HepG2 (cell line): ENCODE measurements around the gene AGRN. TPM values are rescaled to one million over a fixed set of nuclear protein-coding genes. Genes with fewer than 3 reads are reported as not detected.

Source experiments
- ATAC-seq: fragments of 200-7000 bp; cut with Tn5 transposase; 3 replicates; pipeline ENCODE4 v1.9.1; 2020; ENCODE audit warnings: mild to moderate bottlenecking, moderate library complexity
- BruUV-seq: library from RNA; stranded (reverse); fragments of 400-500 nt; replicated peaks from 2 replicates; lab custom pipeline; 2021; lab: Mats Ljungman, UMichigan
- CTCF ChIA-PET: fragments of 300-600 bp; formaldehyde crosslinking; extraction: SDS; loops from one replicate; lab custom pipeline; 2021; ENCODE audit warnings: low total read pairs, inconsistent platforms, low intra/inter-chr PET ratio; lab: Yijun Ruan, JAX
- POLR2A ChIA-PET: fragments of 350-600 bp; sonication (Branson Sonifier 250); formaldehyde crosslinking; loops from one replicate; lab custom pipeline; 2020; ENCODE audit warnings: antibody characterized with exemption, inconsistent platforms; lab: Yijun Ruan, JAX
- DNase-seq: peaks from one replicate; pipeline ENCODE4 v3.0.0-alpha.2; 2015; ENCODE audit warnings: low spot score
- FAIRE-seq: peaks from 3 replicates; lab custom pipeline; 2011; peaks lifted over from hg19 to GRCh38; lab: Jason Lieb, UNC
- H2AFZ ChIP-seq: one replicate; pipeline ENCODE4 v1.6.1; 2011; ENCODE audit warnings: low read length, inconsistent platforms
- H3K27ac ChIP-seq: fragments of 300-600 bp; 3 replicates; pipeline ENCODE4 v1.8.0; 2011; ENCODE audit warnings: mixed run types, mild to moderate bottlenecking, mixed read lengths, low read length, inconsistent platforms; ENCODE audit not compliant: insufficient read depth; ENCODE audit errors: extremely low read length
- H3K27me3 ChIP-seq, 2 experiments: fragments of 200-600 bp in 1 of 2; 2 replicates in 1 of 2; 3 replicates in 1 of 2; pipeline versions ENCODE4 v1.6.0 to v1.8.0; 2011; ENCODE audit warnings: low read length in 2 of 2, mild to moderate bottlenecking in 2 of 2, moderate library complexity in 2 of 2, inconsistent platforms in 1 of 2; ENCODE audit not compliant: insufficient read depth in 2 of 2, control insufficient read depth in 1 of 2
- H3K36me3 ChIP-seq, 2 experiments: fragments of 200-600 bp in 1 of 2; replicated peaks in 1 of 2; 2 replicates in 1 of 2; 3 replicates in 1 of 2; pipeline versions ENCODE4 v1.5.1 to v1.8.0; 2011; ENCODE audit warnings: low read length in 2 of 2, inconsistent platforms in 1 of 2; ENCODE audit not compliant: insufficient read depth in 2 of 2, control insufficient read depth in 1 of 2
- H3K4me1 ChIP-seq: 2 replicates; pipeline ENCODE4 v1.5.1; 2012; ENCODE audit warnings: low read length, inconsistent platforms; ENCODE audit not compliant: insufficient read depth
- H3K4me2 ChIP-seq: 2 replicates; pipeline ENCODE4 v1.6.0; 2011; ENCODE audit warnings: low read depth, low read length, inconsistent platforms
- H3K4me3 ChIP-seq, 3 experiments: fragments of 200-600 bp in 1 of 3; sonication (generic), shearing (Covaris generic) in 1 of 3; replicated peaks in 1 of 3; 2 replicates each; pipeline ENCODE4 v1.5.1; 2011 to 2016; ENCODE audit warnings: low read length in 3 of 3, inconsistent platforms in 2 of 3, low read depth in 2 of 3, mild to moderate bottlenecking in 2 of 3, control low read depth in 1 of 3, mixed read lengths in 1 of 3; ENCODE audit not compliant: insufficient read depth in 1 of 3
- H3K79me2 ChIP-seq: one replicate; pipeline ENCODE4 v1.6.1; 2011; ENCODE audit warnings: low read length, inconsistent platforms; ENCODE audit not compliant: insufficient read depth
- H3K9ac ChIP-seq: 2 replicates; pipeline ENCODE4 v1.6.0; 2011; ENCODE audit warnings: mild to moderate bottlenecking, low read depth, low read length, inconsistent platforms; ENCODE audit not compliant: insufficient read depth
- H3K9me3 ChIP-seq: 2 replicates; pipeline ENCODE4 v1.5.1; 2012; ENCODE audit warnings: mild to moderate bottlenecking, low read length
- H4K20me1 ChIP-seq: 2 replicates; pipeline ENCODE4 v1.6.0; 2011; ENCODE audit warnings: inconsistent platforms, mild to moderate bottlenecking, low read length, moderate library complexity; ENCODE audit not compliant: insufficient read depth
- AHDC1 ChIP-seq: sonication (generic); formaldehyde crosslinking; IDR thresholded peaks from 2 replicates; pipeline ENCODE4 v1.5.1; 2020; ENCODE audit warnings: mild to moderate bottlenecking, missing genetic modification reagents, borderline replicate concordance
- EEA1 ChIP-seq: sonication (generic); formaldehyde crosslinking; IDR thresholded peaks from 2 replicates; pipeline ENCODE4 v1.5.1; 2020; ENCODE audit warnings: mild to moderate bottlenecking, missing genetic modification reagents, borderline replicate concordance
- FUBP1 ChIP-seq: sonication (generic); formaldehyde crosslinking; IDR thresholded peaks from 2 replicates; pipeline ENCODE4 v1.5.1; 2020; ENCODE audit warnings: missing genetic modification reagents, mild to moderate bottlenecking, borderline replicate concordance
- GMEB1 ChIP-seq: sonication (generic); formaldehyde crosslinking; IDR thresholded peaks from 2 replicates; pipeline ENCODE4 v1.5.1; 2020; ENCODE audit warnings: missing genetic modification reagents, mild to moderate bottlenecking, borderline replicate concordance
- HOXD1 ChIP-seq: sonication (generic); formaldehyde crosslinking; IDR thresholded peaks from 2 replicates; pipeline ENCODE4 v1.5.0; 2020; ENCODE audit warnings: missing genetic modification reagents
- PHF5A ChIP-seq: IDR thresholded peaks from one replicate; pipeline ENCODE4 v1.6.1; 2018; ENCODE audit warnings: low read depth, missing genetic modification reagents; ENCODE audit not compliant: unreplicated experiment
- TEAD3 ChIP-seq: optimal IDR thresholded peaks from 2 replicates; pipeline ENCODE3; 2016; ENCODE audit warnings: borderline replicate concordance
- THAP9 ChIP-seq: sonication (generic); formaldehyde crosslinking; IDR thresholded peaks from 2 replicates; pipeline ENCODE4; 2020; ENCODE audit warnings: missing genetic modification reagents, mild to moderate bottlenecking, borderline replicate concordance
- ZBTB7B ChIP-seq: sonication (generic); formaldehyde crosslinking; IDR thresholded peaks from 2 replicates; pipeline ENCODE4 v1.4.0; 2020; ENCODE audit warnings: missing genetic modification reagents
- ZNF615 ChIP-seq: sonication (generic); formaldehyde crosslinking; IDR thresholded peaks from 2 replicates; pipeline ENCODE4 v1.5.0; 2020; ENCODE audit warnings: mild to moderate bottlenecking, missing genetic modification reagents, borderline replicate concordance
- WGBS: methylation state at CpG from one replicate; pipeline ENCODE4 v1.1.6; 2017; ENCODE audit warnings: low lambda C conversion rate; 5-methylcytosine and 5-hydroxymethylcytosine counted together
- in situ Hi-C: cut with HindIII; loops from 2 replicates; pipeline ENCODE4 v1.10.0; 2017; ENCODE audit warnings: low pct_unique_long_range_greater_than_20kb; ENCODE audit not compliant: extremely low pct_ligation_motif_present
- intact Hi-C: fragments of 100-400 bp; cut with micrococcal nuclease; formaldehyde crosslinking; loops from one replicate; pipeline ENCODE4 v1.10.0; 2022; ENCODE audit not compliant: unreplicated experiment
- polyA plus RNA-seq, 8 experiments: library from polyadenylated mRNA; depleted of rRNA in 3 of 8; stranded (reverse) in 7 of 8; unstranded in 1 of 8; fragments of >200 nt; fragmentation: Illumina TruSeq in 4 of 8; extraction: Trizol in 4 of 8; gene quantifications; 2 replicates each; pipeline versions ENCODE4 v1.2.1 to v1.2.3, GENCODE V29; 2011 to 2016; ENCODE audit warnings: low read depth in 4 of 8, missing spikeins in 1 of 8, mixed read lengths in 1 of 8; ENCODE audit not compliant: insufficient read depth in 1 of 8
- total RNA-seq, 5 experiments: library from RNA; depleted of rRNA; stranded (reverse); fragments of >200 nt; fragmentation: Illumina TruSeq; extraction: Trizol; gene quantifications; 2 replicates each; pipeline ENCODE4 v1.2.3, GENCODE V29; 2016; ENCODE audit warnings: low read depth in 1 of 5

Gene AGRN
- total and polyA plus RNA-seq, 2 of the 13 experiments (the other 11 are each of a cell fraction or from before 2014, with no cell fraction given): 29.8 to 65.2 TPM

GRCh38 chr1:1092894-1093609 lies 73.1 kb downstream of the AGRN start (continued):
- no peak for TF ChIP-seq AHDC1
- no peak for TF ChIP-seq FUBP1

GRCh38 chr1:1093610-1093943 lies 73.7 kb downstream of the AGRN start:
- Histone ChIP-seq H3K9ac (no peak overlapping the region), H3K36me3 (no peaks in the 10 kb centered on the region), H3K4me3 (no peak overlapping the region), H3K27ac (no peak overlapping the region), H3K9me3 (no peaks in the 10 kb centered on the region)
- intact Hi-C loops: no loop called here
- POLR2A ChIA-PET: no interaction called here
- BruUV-seq: no TSS peak
- ATAC-seq (no peak), FAIRE-seq (no peak)
- TF ChIP-seq TEAD3 (CRISPR knock-in tag): no peak
- TF ChIP-seq ZBTB7B (CRISPR knock-in tag): no peak
- no peak for TF ChIP-seq EEA1 (CRISPR knock-in tag)
- no peak for TF ChIP-seq ZNF615 (CRISPR knock-in tag)
- no peak for TF ChIP-seq GMEB1
- no peak for TF ChIP-seq THAP9 (CRISPR knock-in tag)
- TF ChIP-seq PHF5A: no peak
- TF ChIP-seq HOXD1 (CRISPR knock-in tag): no peak
- TF ChIP-seq, all 625 proteins: peak for 0
- DNase-seq: no peak
- Histone ChIP-seq H3K27me3 (no peaks in the 10 kb centered on the region; a peak in 1 of 5 replicates), H3K4me2 (no peak overlapping the region), H3K79me2 (no peaks in the 10 kb centered on the region), H4K20me1 (no peaks in the 10 kb centered on the region), H3K4me1 (peaks cover 10% of the 10 kb centered on the region), H2AFZ (no peak overlapping the region)
- in situ Hi-C loops: no loop called here
- WGBS: 93% methylated on average over 10 of the region's 10 CpGs
- CTCF ChIA-PET: no interaction called here
